ENCODE results near the gene SYT1.
A peak's percentile ranks its signal among the peaks of the same experiment; 100 is the strongest.

SYT1 gene

GRCh38 chr12:79434561-79434960 lies 570.0 kb downstream of the SYT1 start:
- no peak for DNase-seq (ENCODE audit: low read depth, low spot score)

GRCh38 chr12:79435742-79436141 lies 571.2 kb downstream of the SYT1 start:
- DNase-seq (ENCODE audit: low read depth, low spot score) = no peak

- DNase-seq (ENCODE audit: low read depth, low spot score) = no peak
Observed at GRCh38 chr12:79438480-79439174, 574.1 kb downstream of the SYT1 start.

GRCh38 chr12:79439175-79439825 lies 574.7 kb downstream of the SYT1 start:
- no peak for DNase-seq (ENCODE audit: low read depth, low spot score)

- no peak for DNase-seq (ENCODE audit: low read depth, low spot score)
Observed at GRCh38 chr12:79441534-79441933, 577.0 kb downstream of the SYT1 start.

GRCh38 chr12:79442396-79442795 lies 577.8 kb downstream of the SYT1 start:
- DNase-seq (ENCODE audit: low read depth, low spot score) = no peak

- DNase-seq (ENCODE audit: low read depth, low spot score) = peak; percentile 64
Observed at GRCh38 chr12:79444089-79444488, 579.5 kb downstream of the SYT1 start.

GRCh38 chr12:79448816-79449215 lies 584.2 kb downstream of the SYT1 start:
- no peak for DNase-seq (ENCODE audit: low read depth, low spot score)

- no peak for DNase-seq (ENCODE audit: low read depth, low spot score)
Observed at GRCh38 chr12:79451365-79451764, 586.8 kb downstream of the SYT1 start.

GRCh38 chr12:79451978-79452377 lies 587.4 kb downstream of the SYT1 start:
- DNase-seq (ENCODE audit: low read depth, low spot score) = peak; percentile 93

- no peak for DNase-seq (ENCODE audit: low read depth, low spot score)
Observed at GRCh38 chr12:79452906-79453305, 588.3 kb downstream of the SYT1 start.

GRCh38 chr12:79453820-79454219 lies 589.2 kb downstream of the SYT1 start:
- DNase-seq (ENCODE audit: low read depth, low spot score) = no peak

- peak; percentile 72 for DNase-seq (ENCODE audit: low read depth, low spot score)
Observed at GRCh38 chr12:79454338-79454843, 589.8 kb downstream of the SYT1 start.

- no peak for DNase-seq (ENCODE audit: low read depth, low spot score)
Observed at GRCh38 chr12:79455286-79455685, 590.7 kb downstream of the SYT1 start.

- no peak for DNase-seq (ENCODE audit: low read depth, low spot score)
Observed at GRCh38 chr12:79482323-79482722, 617.7 kb downstream of the SYT1 start.

GRCh38 chr12:79482921-79483320 lies 618.3 kb downstream of the SYT1 start:
- DNase-seq (ENCODE audit: low read depth, low spot score) = no peak

- no peak for DNase-seq (ENCODE audit: low read depth, low spot score)
Observed at GRCh38 chr12:79486154-79486553, 621.6 kb downstream of the SYT1 start.

GRCh38 chr12:79487386-79488110 lies 623.0 kb downstream of the SYT1 start:
- no peak for DNase-seq (ENCODE audit: low read depth, low spot score)

Measured in astrocyte of the hippocampus (primary cell).